ENCODE data around the gene POLR1E.

- TF ChIP-seq, protein P1, sequence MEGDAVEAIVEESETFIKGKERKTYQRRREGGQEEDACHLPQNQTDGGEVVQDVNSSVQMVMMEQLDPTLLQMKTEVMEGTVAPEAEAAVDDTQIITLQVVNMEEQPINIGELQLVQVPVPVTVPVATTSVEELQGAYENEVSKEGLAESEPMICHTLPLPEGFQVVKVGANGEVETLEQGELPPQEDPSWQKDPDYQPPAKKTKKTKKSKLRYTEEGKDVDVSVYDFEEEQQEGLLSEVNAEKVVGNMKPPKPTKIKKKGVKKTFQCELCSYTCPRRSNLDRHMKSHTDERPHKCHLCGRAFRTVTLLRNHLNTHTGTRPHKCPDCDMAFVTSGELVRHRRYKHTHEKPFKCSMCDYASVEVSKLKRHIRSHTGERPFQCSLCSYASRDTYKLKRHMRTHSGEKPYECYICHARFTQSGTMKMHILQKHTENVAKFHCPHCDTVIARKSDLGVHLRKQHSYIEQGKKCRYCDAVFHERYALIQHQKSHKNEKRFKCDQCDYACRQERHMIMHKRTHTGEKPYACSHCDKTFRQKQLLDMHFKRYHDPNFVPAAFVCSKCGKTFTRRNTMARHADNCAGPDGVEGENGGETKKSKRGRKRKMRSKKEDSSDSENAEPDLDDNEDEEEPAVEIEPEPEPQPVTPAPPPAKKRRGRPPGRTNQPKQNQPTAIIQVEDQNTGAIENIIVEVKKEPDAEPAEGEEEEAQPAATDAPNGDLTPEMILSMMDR (IDR thresholded peaks at IDR 0.05): no peak
- no peak for TF ChIP-seq POLR2A (IDR thresholded peaks at IDR 0.05)
These were observed 8.8 kb upstream of the POLR1E start for GRCh38 chr9:37476930-37477329.
